ENCODE results near the gene PAK6.

DNA sequence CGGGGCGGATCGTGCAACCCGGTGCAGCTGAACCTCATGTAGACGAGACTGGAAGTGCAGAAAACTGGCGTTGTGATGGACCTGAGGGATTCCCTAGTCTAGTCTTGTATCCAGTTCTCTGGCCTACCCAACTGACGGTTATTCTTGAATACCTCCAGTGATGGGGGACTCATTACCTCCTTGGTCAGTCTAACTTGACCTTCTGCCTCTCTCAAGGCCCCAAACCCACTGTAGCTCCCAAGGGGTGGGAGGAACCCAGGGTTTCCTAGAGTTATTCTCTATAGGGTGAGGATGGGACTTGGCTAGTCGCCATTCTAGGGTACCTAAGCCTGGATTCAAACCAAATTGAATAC lies 11.4 kb downstream of the PAK6 start:
- TF ChIP-seq, protein P1, sequence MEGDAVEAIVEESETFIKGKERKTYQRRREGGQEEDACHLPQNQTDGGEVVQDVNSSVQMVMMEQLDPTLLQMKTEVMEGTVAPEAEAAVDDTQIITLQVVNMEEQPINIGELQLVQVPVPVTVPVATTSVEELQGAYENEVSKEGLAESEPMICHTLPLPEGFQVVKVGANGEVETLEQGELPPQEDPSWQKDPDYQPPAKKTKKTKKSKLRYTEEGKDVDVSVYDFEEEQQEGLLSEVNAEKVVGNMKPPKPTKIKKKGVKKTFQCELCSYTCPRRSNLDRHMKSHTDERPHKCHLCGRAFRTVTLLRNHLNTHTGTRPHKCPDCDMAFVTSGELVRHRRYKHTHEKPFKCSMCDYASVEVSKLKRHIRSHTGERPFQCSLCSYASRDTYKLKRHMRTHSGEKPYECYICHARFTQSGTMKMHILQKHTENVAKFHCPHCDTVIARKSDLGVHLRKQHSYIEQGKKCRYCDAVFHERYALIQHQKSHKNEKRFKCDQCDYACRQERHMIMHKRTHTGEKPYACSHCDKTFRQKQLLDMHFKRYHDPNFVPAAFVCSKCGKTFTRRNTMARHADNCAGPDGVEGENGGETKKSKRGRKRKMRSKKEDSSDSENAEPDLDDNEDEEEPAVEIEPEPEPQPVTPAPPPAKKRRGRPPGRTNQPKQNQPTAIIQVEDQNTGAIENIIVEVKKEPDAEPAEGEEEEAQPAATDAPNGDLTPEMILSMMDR (IDR thresholded peaks at IDR 0.05; ENCODE audit: low read length) = no peak
- TF ChIP-seq EZH2 (optimal IDR thresholded peaks at IDR 0.05; ENCODE audit: low read depth, low read length) = no peak
